OCI-LY1 (cell line): ENCODE measurements around the gene UROC1.

Experiments used
- H2AFZ ChIP-seq: fragments of 200-600 bp; sonication (generic), shearing (Covaris generic); 2 replicates; pipeline ENCODE4 v1.6.0; 2014; ENCODE audit warnings: antibody characterized with exemption, mild to moderate bottlenecking, low read length
- H3F3A ChIP-seq: fragments of 200-600 bp; sonication (generic), shearing (Covaris generic); 2 replicates; pipeline ENCODE4 v1.6.0; 2014; ENCODE audit warnings: mild to moderate bottlenecking, antibody characterized with exemption, low read length, moderate library complexity; ENCODE audit not compliant: insufficient read depth
- H3K27ac ChIP-seq: fragments of 200-600 bp; sonication (generic); 2 replicates; pipeline ENCODE4 v1.5.1; 2014; ENCODE audit warnings: low read length, mixed run types, mild to moderate bottlenecking, low read depth; ENCODE audit not compliant: poor library complexity, severe bottlenecking
- H3K27me3 ChIP-seq: fragments of 200-600 bp; sonication (generic); 2 replicates; pipeline ENCODE4 v1.6.0; 2014; ENCODE audit warnings: antibody characterized with exemption, mild to moderate bottlenecking, low read length, moderate library complexity; ENCODE audit not compliant: insufficient read depth
- H3K36me3 ChIP-seq: fragments of 200-600 bp; sonication (generic); 2 replicates; pipeline ENCODE4 v1.6.1; 2014; ENCODE audit warnings: mild to moderate bottlenecking, antibody characterized with exemption, low read length, moderate library complexity, mixed read lengths; ENCODE audit not compliant: insufficient read depth
- H3K4me1 ChIP-seq: fragments of 200-600 bp; sonication (generic); 2 replicates; pipeline ENCODE4 v1.5.1; 2014; ENCODE audit warnings: mild to moderate bottlenecking, low read length, moderate library complexity; ENCODE audit not compliant: insufficient read depth, severe bottlenecking
- H3K4me2 ChIP-seq: fragments of 200-600 bp; sonication (generic), shearing (Covaris generic); 2 replicates; pipeline ENCODE4 v1.6.1; 2014; ENCODE audit warnings: low read length
- H3K4me3 ChIP-seq: fragments of 200-600 bp; sonication (generic); 2 replicates; pipeline ENCODE4 v1.5.1; 2014; ENCODE audit warnings: low read length, low read depth, mild to moderate bottlenecking, mixed read lengths; ENCODE audit not compliant: poor library complexity, severe bottlenecking
- H3K79me2 ChIP-seq: fragments of 200-600 bp; shearing (Covaris generic); 2 replicates; pipeline ENCODE4 v1.6.1; 2016; ENCODE audit warnings: mixed run types, low read length, mixed read lengths; ENCODE audit not compliant: insufficient read depth
- H3K9ac ChIP-seq: fragments of 200-600 bp; sonication (generic), shearing (Covaris generic); 2 replicates; pipeline ENCODE4 v1.6.1; 2014; ENCODE audit warnings: mild to moderate bottlenecking, low read length, mixed read lengths
- H3K9me2 ChIP-seq: fragments of 200-600 bp; sonication (generic), shearing (Covaris generic); 2 replicates; pipeline ENCODE4 v1.6.1; 2014; ENCODE audit warnings: low read depth, mild to moderate bottlenecking, low read length, mixed read lengths
- H3K9me3 ChIP-seq: fragments of 200-600 bp; shearing (Covaris generic); 2 replicates; pipeline ENCODE4 v1.6.1; 2014; ENCODE audit warnings: low read length, mixed read lengths
- H4K20me1 ChIP-seq: fragments of 200-600 bp; sonication (generic), shearing (Covaris generic); 2 replicates; pipeline ENCODE4 v1.6.0; 2016; ENCODE audit warnings: mild to moderate bottlenecking, low read length; ENCODE audit not compliant: insufficient read depth
- CTCF ChIP-seq: fragments of 200-600 bp; sonication (generic), shearing (Covaris generic); IDR thresholded peaks from 2 replicates; pipeline ENCODE4 v1.5.1; 2017; ENCODE audit warnings: mild to moderate bottlenecking, antibody characterized with exemption, low read length, moderate library complexity, mixed read lengths
- EZH2 ChIP-seq: fragments of 200-600 bp; sonication (generic), shearing (Covaris generic); IDR thresholded peaks from 2 replicates; pipeline ENCODE4 v1.8.0; 2017; ENCODE audit warnings: borderline replicate concordance, mixed run types, mild to moderate bottlenecking, antibody characterized with exemption, low read length, moderate library complexity, mixed read lengths

Gene UROC1

GRCh38 chr3:126522363-126522788, 4.8 kb upstream of the UROC1 start:
- H3F3A ChIP-seq, result no peaks in the 10 kb centered on the region
- no peak overlapping the region for H3K27ac ChIP-seq
- no peak overlapping the region for H3K4me3 ChIP-seq
- H4K20me1 ChIP-seq, result no peaks in the 10 kb centered on the region
- no peak overlapping the region for H3K4me2 ChIP-seq
- no peaks in the 10 kb centered on the region for H3K9me2 ChIP-seq
- H3K27me3 ChIP-seq, result no peaks in the 10 kb centered on the region
- no peak overlapping the region for H3K9ac ChIP-seq
- H2AFZ ChIP-seq, result no peak overlapping the region
- no peak for TF ChIP-seq EZH2
- peak; percentile 93 for TF ChIP-seq CTCF
- H3K4me1 ChIP-seq, result no peaks in the 10 kb centered on the region
- H3K79me2 ChIP-seq, result no peaks in the 10 kb centered on the region
- H3K9me3 ChIP-seq, result no peaks in the 10 kb centered on the region
- no peaks in the 10 kb centered on the region for H3K36me3 ChIP-seq

GRCh38 chr3:126521122-126521891, 3.7 kb upstream of the UROC1 start:
- Histone ChIP-seq H3K27me3 (no peaks in the 10 kb centered on the region), H3K79me2 (no peaks in the 10 kb centered on the region), H3K9me3 (no peaks in the 10 kb centered on the region), H2AFZ (no peak overlapping the region), H3K27ac (no peak overlapping the region), H3K9ac (no peak overlapping the region), H3K36me3 (no peaks in the 10 kb centered on the region), H3K4me3 (no peak overlapping the region), H3K9me2 (no peaks in the 10 kb centered on the region), H3K4me2 (no peak overlapping the region), H3K4me1 (no peaks in the 10 kb centered on the region), H4K20me1 (no peaks in the 10 kb centered on the region), H3F3A (no peaks in the 10 kb centered on the region)
- TF ChIP-seq CTCF (no peak), EZH2 (no peak)

GRCh38 chr3:126519506-126520455, 2.2 kb upstream of the UROC1 start:
- H2AFZ ChIP-seq, result no peak overlapping the region
- no peak overlapping the region for H3K9ac ChIP-seq
- H3K4me2 ChIP-seq, result no peak overlapping the region
- no peak overlapping the region for H3K27ac ChIP-seq
- no peak overlapping the region for H3K4me3 ChIP-seq
- H3K79me2 ChIP-seq, result no peaks in the 10 kb centered on the region
- H3K4me1 ChIP-seq, result no peaks in the 10 kb centered on the region
- H3K9me2 ChIP-seq, result no peaks in the 10 kb centered on the region
- H3F3A ChIP-seq, result no peaks in the 10 kb centered on the region
- H4K20me1 ChIP-seq, result no peaks in the 10 kb centered on the region
- no peaks in the 10 kb centered on the region for H3K36me3 ChIP-seq
- TF ChIP-seq EZH2, result no peak
- TF ChIP-seq CTCF, result no peak
- no peaks in the 10 kb centered on the region for H3K9me3 ChIP-seq
- H3K27me3 ChIP-seq, result no peaks in the 10 kb centered on the region
